Fibroblast of skin of scalp (primary cell): ENCODE data around the gene CDIP1. TPM values are rescaled to one million over a fixed set of nuclear protein-coding genes. Genes with fewer than 3 reads are reported as not detected.
"Not testable (repeated sequence)": the region's sequence is repeated elsewhere in the genome, so short reads cannot be mapped to it uniquely, and the experiment has no call there.

Experiments used
- DNase-seq: peaks from one replicate; pipeline ENCODE4 v3.0.0-alpha.2; 2013
- polyA plus RNA-seq, 2 experiments: library from polyadenylated mRNA; unstranded; fragments of 120-200 nt; gene quantifications; one replicate each; pipeline ENCODE4 v1.2.1, GENCODE V29; 2013; ENCODE audit not compliant: insufficient read length in 2 of 2

Gene CDIP1
- 24.2 TPM for polyA plus RNA-seq (2013, experiment 1 of 2; ENCODE audit: insufficient read length)
- polyA plus RNA-seq (2013, experiment 2 of 2; ENCODE audit: insufficient read length) = 24.3 TPM

GRCh38 chr16:4538350-4539235, at the start of gene CDIP1:
Gene CDIP1 (minus strand): TSS chr16:4538773. CDS start chr16:4514130, 24,643 bp downstream.
- peak; percentile 97 for DNase-seq

- no peak for DNase-seq
Observed at GRCh38 chr16:4586291-4586690, 47.7 kb upstream of the CDIP1 start.

GRCh38 chr16:4583906-4584305, 45.3 kb upstream of the CDIP1 start:
- DNase-seq = no peak

- DNase-seq = no peak
Observed at GRCh38 chr16:4580250-4580649, 41.7 kb upstream of the CDIP1 start.

- DNase-seq = no peak
Observed at GRCh38 chr16:4578961-4579530, 40.5 kb upstream of the CDIP1 start.

- DNase-seq = no peak
Observed at GRCh38 chr16:4576008-4576407, 37.4 kb upstream of the CDIP1 start.

GRCh38 chr16:4574919-4575705, 36.5 kb upstream of the CDIP1 start:
- no peak for DNase-seq

- DNase-seq = not testable (repeated sequence)
Observed at GRCh38 chr16:4573926-4574325, 35.4 kb upstream of the CDIP1 start.

- DNase-seq = no peak
Observed at GRCh38 chr16:4572715-4573114, 34.1 kb upstream of the CDIP1 start.

GRCh38 chr16:4570688-4571321, 32.2 kb upstream of the CDIP1 start:
- DNase-seq = no peak

- DNase-seq = no peak
Observed at GRCh38 chr16:4570086-4570485, 31.5 kb upstream of the CDIP1 start.

GRCh38 chr16:4566144-4566543, 27.6 kb upstream of the CDIP1 start:
- DNase-seq = no peak

- DNase-seq = no peak
Observed at GRCh38 chr16:4564661-4565267, 26.2 kb upstream of the CDIP1 start.

GRCh38 chr16:4561596-4561995, 23.0 kb upstream of the CDIP1 start:
- DNase-seq = no peak

- DNase-seq = no peak
Observed at GRCh38 chr16:4557973-4558372, 19.4 kb upstream of the CDIP1 start.

- DNase-seq = no peak
Observed at GRCh38 chr16:4556580-4556979, 18.0 kb upstream of the CDIP1 start.

- DNase-seq = no peak
Observed at GRCh38 chr16:4556112-4556511, 17.5 kb upstream of the CDIP1 start, which contains the start of gene C16orf96. Gene C16orf96 (plus strand): TSS chr16:4556340. CDS start chr16:4556490, 150 bp downstream.

GRCh38 chr16:4552541-4552940, 14.0 kb upstream of the CDIP1 start:
- no peak for DNase-seq

- DNase-seq = no peak
Observed at GRCh38 chr16:4550591-4550990, 12.0 kb upstream of the CDIP1 start.

GRCh38 chr16:4548124-4548523, 9.6 kb upstream of the CDIP1 start:
- DNase-seq = no peak

GRCh38 chr16:4544473-4544872, 5.9 kb upstream of the CDIP1 start:
- no peak for DNase-seq

- DNase-seq = no peak
Observed at GRCh38 chr16:4539716-4540284, 1.2 kb upstream of the CDIP1 start.
